HL-60/S4 treated with retinoic acid at 250 ng/mL for 4 days and 3 days (cell line): ENCODE data around the gene CA6.
"Not testable (repeated sequence)": the region's sequence is repeated elsewhere in the genome, so short reads cannot be mapped to it uniquely, and the experiment has no call there.

Source experiments
- in situ Hi-C: fragments of 300-500 bp; cut with MboI; formaldehyde crosslinking; loops from 2 replicates; pipeline ENCODE4 v1.7.0; 2022; ENCODE audit warnings: low sequenced_read_pairs

Gene CA6

GRCh38 chr1:9004031-9004699, 58.5 kb downstream of the CA6 start:
- in situ Hi-C loops = no loop called here

- in situ Hi-C loops = no loop called here
Measured at GRCh38 chr1:9004700-9005394, 59.2 kb downstream of the CA6 start.

DNA sequence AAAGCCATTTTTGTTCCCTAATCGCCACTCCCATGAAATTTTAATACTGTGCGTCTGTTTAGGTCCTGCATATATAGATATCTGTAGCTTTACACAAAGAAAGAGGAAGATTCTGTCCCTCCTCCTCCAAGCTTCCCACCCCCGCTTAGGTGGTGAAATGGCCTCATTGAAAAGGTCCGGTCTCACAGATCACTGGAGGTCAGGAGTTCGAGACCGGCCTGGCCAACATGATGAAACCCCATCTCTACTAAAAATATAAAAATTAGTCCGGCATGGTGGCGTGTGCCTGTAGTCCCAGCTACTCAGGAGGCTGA, 59.7 kb downstream of the CA6 start:
- in situ Hi-C loops = no loop called here

GRCh38 chr1:9006956-9007615, 61.4 kb downstream of the CA6 start:
- in situ Hi-C loops = no loop called here

- in situ Hi-C loops = no loop called here
Measured at GRCh38 chr1:9008236-9008635, 62.6 kb downstream of the CA6 start.

DNA sequence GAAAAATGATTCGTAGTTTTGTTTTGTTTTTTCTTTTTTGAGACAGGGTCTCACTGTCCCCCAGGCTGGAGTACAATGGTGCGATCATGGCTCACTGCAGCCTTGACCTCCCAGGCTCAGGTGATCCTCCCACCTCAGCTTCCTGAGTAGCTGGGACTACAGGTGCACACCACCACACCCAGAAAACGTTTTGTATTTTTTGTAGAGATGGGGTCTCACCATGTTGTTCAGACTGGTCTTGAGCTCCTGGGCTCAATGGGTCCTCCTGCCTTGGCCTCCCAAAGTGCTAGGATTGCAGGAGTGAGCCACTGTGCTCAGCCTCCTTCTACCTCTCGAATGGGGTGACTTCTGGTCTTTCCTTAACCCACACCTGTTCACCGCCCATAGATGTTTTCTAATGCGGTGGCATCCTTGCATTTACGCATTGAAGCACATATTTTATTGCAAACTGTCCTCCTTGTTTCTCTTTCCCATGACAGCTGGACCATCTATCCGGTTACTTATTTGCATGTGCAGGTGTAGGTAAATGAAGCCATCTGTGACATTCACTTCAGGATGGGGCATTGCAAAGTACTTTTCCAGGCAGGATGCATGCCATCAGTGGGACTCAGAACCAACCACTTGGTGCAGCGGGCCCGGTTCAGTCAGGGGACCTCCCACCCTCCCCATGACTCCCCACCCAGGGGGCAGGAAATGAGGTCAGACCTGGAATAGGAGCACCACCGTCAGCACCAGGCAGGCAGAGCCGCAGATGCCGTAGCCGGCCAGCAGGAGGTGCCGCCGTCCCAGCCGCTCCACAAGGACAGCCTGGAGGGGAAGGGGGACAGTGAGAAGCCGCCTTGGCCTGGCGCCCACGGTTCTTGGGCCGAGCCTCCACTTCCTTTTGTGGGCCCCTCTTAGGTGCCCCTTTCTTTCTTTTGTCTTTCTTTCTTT, 64.0 kb downstream of the CA6 start:
- in situ Hi-C loops = no loop called here

- in situ Hi-C loops = no loop called here
Measured at GRCh38 chr1:9010781-9011323, 65.2 kb downstream of the CA6 start.

DNA sequence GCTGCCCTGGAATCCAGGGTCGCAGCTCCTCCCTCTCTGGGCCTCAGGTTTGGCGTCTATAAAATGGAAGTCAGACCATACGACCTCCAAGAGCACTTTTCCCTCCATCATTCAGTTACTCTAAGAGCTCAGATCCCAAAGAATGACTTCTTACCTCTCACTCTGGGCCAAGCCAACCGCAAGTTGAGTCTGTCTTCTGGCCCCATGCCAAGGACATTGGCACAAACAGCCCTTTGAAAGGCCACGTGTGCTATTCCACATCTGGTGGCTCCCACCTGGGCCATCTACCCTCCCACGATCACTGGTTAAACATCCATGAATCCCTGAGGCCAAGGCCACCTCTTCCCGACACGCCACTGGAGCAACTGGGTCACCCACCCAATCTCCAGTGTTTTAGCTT, 68.2 kb downstream of the CA6 start:
- in situ Hi-C loops = no loop called here

DNA sequence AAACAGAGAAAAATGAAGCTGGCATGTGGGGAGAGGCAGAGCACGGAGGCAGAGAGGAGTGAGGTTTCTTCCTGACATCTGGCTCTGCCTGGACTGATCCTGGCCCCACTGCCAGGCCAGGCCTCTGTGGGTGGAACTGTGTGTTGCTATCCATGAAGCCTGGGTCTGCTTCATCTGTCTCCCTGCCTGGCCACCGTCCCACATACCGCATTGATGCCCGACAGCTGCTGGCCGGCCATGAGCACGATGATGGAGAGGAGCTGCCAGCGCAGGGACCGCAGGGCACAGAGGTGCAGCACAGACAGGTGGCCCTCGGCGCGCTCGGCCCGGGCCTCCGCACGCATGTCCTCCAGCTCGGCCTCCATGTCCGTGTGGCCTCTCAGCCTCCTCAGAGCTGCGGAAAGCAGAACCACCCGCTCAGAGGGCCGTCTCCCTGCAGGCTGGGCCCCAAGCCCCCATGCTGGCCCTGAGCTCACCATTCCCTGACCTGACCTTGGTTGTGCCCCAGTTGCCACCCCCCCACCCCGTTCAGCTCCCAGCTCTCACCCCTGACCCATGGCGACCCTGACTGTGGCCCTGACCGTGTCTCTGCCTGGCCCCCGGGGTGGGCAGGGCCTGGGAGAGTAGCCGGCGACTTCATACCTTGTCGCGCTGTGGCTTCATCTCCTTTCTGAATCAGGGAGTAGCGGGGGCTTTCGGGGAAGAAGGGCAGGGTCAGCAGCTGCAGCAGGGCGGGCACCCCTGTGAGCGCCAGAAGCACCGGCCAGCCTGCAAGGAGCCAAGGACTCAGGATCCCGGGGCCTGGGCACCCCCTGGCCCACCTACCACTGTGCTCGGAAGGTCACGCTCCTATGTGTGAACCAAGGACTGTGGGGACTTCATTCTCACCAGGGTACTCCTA, 69.1 kb downstream of the CA6 start:
- in situ Hi-C loops = no loop called here

- in situ Hi-C loops = no loop called here
Measured at GRCh38 chr1:9016455-9016854, 70.8 kb downstream of the CA6 start.

- in situ Hi-C loops = no loop called here
Measured at GRCh38 chr1:9018333-9018732, 72.7 kb downstream of the CA6 start.

- in situ Hi-C loops = no loop called here
Measured at GRCh38 chr1:9019896-9020295, 74.2 kb downstream of the CA6 start.

- in situ Hi-C loops = no loop called here
Measured at GRCh38 chr1:9020305-9020704, 74.6 kb downstream of the CA6 start.

- in situ Hi-C loops = not testable (repeated sequence)
Measured at GRCh38 chr1:9022026-9022738, 76.5 kb downstream of the CA6 start.

DNA sequence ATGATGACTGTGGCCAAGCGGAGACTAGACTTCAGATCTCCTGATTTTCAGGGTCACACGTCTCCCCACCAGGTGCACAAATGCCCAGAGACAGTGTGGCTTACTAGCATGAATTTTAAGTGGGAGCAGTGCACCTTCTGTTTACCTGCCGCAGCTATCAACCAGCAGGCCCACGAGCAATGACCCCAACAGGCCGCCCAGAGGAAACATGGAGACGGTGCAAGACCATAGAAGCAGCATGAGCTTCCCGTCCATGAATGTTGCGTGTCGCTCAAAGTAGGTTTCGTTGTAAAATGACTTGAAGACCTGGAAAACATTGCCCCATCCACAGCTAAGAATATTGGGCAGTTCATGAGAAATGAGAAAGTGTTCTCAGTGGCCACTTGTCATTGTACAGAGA, 77.1 kb downstream of the CA6 start:
- in situ Hi-C loops = no loop called here
